Fibroblast of lung (primary cell): ENCODE results near the gene VWA2. TPM values are rescaled to one million over a fixed set of nuclear protein-coding genes. Genes with fewer than 3 reads are reported as not detected.

ENCODE experiments used
- DNase-seq, 2 donors: peaks; one replicate each; pipeline versions ENCODE4 v3.0.0 to v3.0.0-alpha.2; 2010; ENCODE audit warnings: low read depth in 2 of 2
- H2AFZ ChIP-seq: 2 replicates; pipeline ENCODE4 v1.5.1; 2012; ENCODE audit warnings: low read length, control low read depth, inconsistent platforms
- H3K27ac ChIP-seq: 2 replicates; pipeline ENCODE4 v1.5.1; 2011; ENCODE audit warnings: low read length, control low read depth; ENCODE audit not compliant: insufficient read depth
- H3K27me3 ChIP-seq: 2 replicates; pipeline ENCODE4 v1.5.1; 2011; ENCODE audit warnings: mild to moderate bottlenecking, low read length; ENCODE audit not compliant: control insufficient read depth, insufficient read depth
- H3K36me3 ChIP-seq: 2 replicates; pipeline ENCODE4 v1.5.1; 2011; ENCODE audit warnings: low read length; ENCODE audit not compliant: control insufficient read depth, insufficient read depth
- H3K4me1 ChIP-seq: 2 replicates; pipeline ENCODE4 v1.5.1; 2011; ENCODE audit warnings: low read length; ENCODE audit not compliant: control insufficient read depth, insufficient read depth; ENCODE audit errors: extremely low read depth
- H3K4me2 ChIP-seq: 2 replicates; pipeline ENCODE4 v1.5.1; 2011; ENCODE audit warnings: low read length, control low read depth; ENCODE audit not compliant: insufficient read depth; ENCODE audit errors: extremely low read depth
- H3K4me3 ChIP-seq, 4 experiments: fragments of 200-600 bp in 1 of 4; sonication (generic) in 1 of 4; replicated peaks in 1 of 4; 2 replicates each; pipeline ENCODE4 v1.5.1; 2011 to 2016; ENCODE audit warnings: low read length in 4 of 4, low read depth in 3 of 4, mild to moderate bottlenecking in 3 of 4, control low read depth in 2 of 4, inconsistent platforms in 1 of 4, mixed read lengths in 1 of 4; ENCODE audit not compliant: insufficient read depth in 1 of 4; ENCODE audit errors: control extremely low read depth in 1 of 4
- H3K79me2 ChIP-seq: 2 replicates; pipeline ENCODE4 v1.5.1; 2012; ENCODE audit warnings: mild to moderate bottlenecking, low read length, inconsistent platforms; ENCODE audit not compliant: control insufficient read depth, insufficient read depth
- H3K9ac ChIP-seq: 2 replicates; pipeline ENCODE4 v1.5.1; 2011; ENCODE audit warnings: mild to moderate bottlenecking, low read length, control low read depth; ENCODE audit not compliant: insufficient read depth
- H3K9me3 ChIP-seq: 2 replicates; pipeline ENCODE4 v1.5.1; 2012; ENCODE audit warnings: low read depth, low read length; ENCODE audit not compliant: control insufficient read depth, insufficient read depth
- H4K20me1 ChIP-seq: 2 replicates; pipeline ENCODE4 v1.5.1; 2011; ENCODE audit warnings: low read length; ENCODE audit not compliant: control insufficient read depth, insufficient read depth; ENCODE audit errors: extremely low read depth
- CTCF ChIP-seq, 2 donors: IDR thresholded peaks in 1 of 2; conservative IDR thresholded peaks in 1 of 2; 1 replicate in 1 of 2; 2 replicates in 1 of 2; pipeline ENCODE4 v1.5.1; 2011 to 2012; ENCODE audit warnings: low read length in 2 of 2, control low read depth in 1 of 2, inconsistent platforms in 1 of 2, low read depth in 1 of 2, mild to moderate bottlenecking in 1 of 2
- EZH2 ChIP-seq: IDR thresholded peaks from 2 replicates; pipeline ENCODE4 v1.5.1; 2012; ENCODE audit warnings: low read length, control low read depth, mild to moderate bottlenecking; ENCODE audit errors: missing control alignments
- polyA plus RNA-seq, 2 donors: library from polyadenylated mRNA; depleted of rRNA in 1 of 2; stranded (reverse) in 1 of 2; unstranded in 1 of 2; fragments of >200 nt; gene quantifications; 2 replicates each; pipeline ENCODE4 v1.2.1, GENCODE V29; 2011 to 2012; ENCODE audit warnings: missing spikeins in 1 of 2
- total RNA-seq: library from RNA; depleted of rRNA; stranded (reverse); fragments of >200 nt; gene quantifications from 2 replicates; pipeline ENCODE4 v1.2.1, GENCODE V29; 2014

The VWA2 gene
- total and polyA plus RNA-seq, 2 donors (not counting 1 experiment from before 2014, with no cell fraction given): 0.11 to 0.17 TPM

GRCh38 chr10:114334301-114334700 is 95.2 kb downstream of the VWA2 start:
- Histone ChIP-seq H2AFZ (no peak overlapping the region), H3K27ac (no peak overlapping the region), H4K20me1 (no peaks in the 10 kb centered on the region), H3K27me3 (peaks cover 2% of the 10 kb centered on the region), H3K4me3 (no peak overlapping the region), H3K9ac (no peak overlapping the region), H3K4me1 (no peaks in the 10 kb centered on the region), H3K4me2 (no peak overlapping the region), H3K36me3 (no peaks in the 10 kb centered on the region), H3K79me2 (no peaks in the 10 kb centered on the region), H3K9me3 (no peaks in the 10 kb centered on the region)
- TF ChIP-seq CTCF (conservative IDR thresholded peaks at IDR 0.05 in 1 of 2, IDR thresholded peaks at IDR 0.05 in 1 of 2; ENCODE audit: low read depth in 1 of 2, low read length in 2 of 2): no peak
- DNase-seq: peak in 1 of 2 donors; percentile 76

GRCh38 chr10:114335614-114336013 is 96.6 kb downstream of the VWA2 start:
- no peaks in the 10 kb centered on the region for H3K36me3 ChIP-seq
- no peaks in the 10 kb centered on the region for H3K79me2 ChIP-seq
- H3K9me3 ChIP-seq: no peaks in the 10 kb centered on the region
- no peak overlapping the region for H3K9ac ChIP-seq
- DNase-seq: no peak
- TF ChIP-seq CTCF (conservative IDR thresholded peaks at IDR 0.05 in 1 of 2, IDR thresholded peaks at IDR 0.05 in 1 of 2; ENCODE audit: low read depth in 1 of 2, low read length in 2 of 2) (no peak), EZH2 (no peak)
- H3K27ac ChIP-seq: no peak overlapping the region
- H3K4me3 ChIP-seq: no peak overlapping the region
- no peaks in the 10 kb centered on the region for H4K20me1 ChIP-seq
- peaks cover 2% of the 10 kb centered on the region for H3K27me3 ChIP-seq
- no peaks in the 10 kb centered on the region for H3K4me1 ChIP-seq
- H3K4me2 ChIP-seq: no peak overlapping the region
- H2AFZ ChIP-seq: no peak overlapping the region

- DNase-seq: no peak
- Histone ChIP-seq H3K36me3 (no peaks in the 10 kb centered on the region), H3K27me3 (peaks cover 2% of the 10 kb centered on the region), H3K4me2 (no peak overlapping the region), H3K9ac (no peak overlapping the region), H4K20me1 (no peaks in the 10 kb centered on the region), H3K4me3 (no peak overlapping the region), H2AFZ (no peak overlapping the region), H3K27ac (no peak overlapping the region), H3K79me2 (no peaks in the 10 kb centered on the region), H3K4me1 (no peaks in the 10 kb centered on the region), H3K9me3 (no peaks in the 10 kb centered on the region)
- TF ChIP-seq EZH2: no peak
- no peak for TF ChIP-seq CTCF (conservative IDR thresholded peaks at IDR 0.05 in 1 of 2, IDR thresholded peaks at IDR 0.05 in 1 of 2; ENCODE audit: low read depth in 1 of 2, low read length in 2 of 2)
Measured at GRCh38 chr10:114336823-114337509, 97.9 kb downstream of the VWA2 start.
